Measurements from ENCODE around the gene HIF1A.
"Not testable (repeated sequence)": the region's sequence is repeated elsewhere in the genome, so short reads cannot be mapped to it uniquely, and the experiment has no call there.

HIF1A gene

DNA sequence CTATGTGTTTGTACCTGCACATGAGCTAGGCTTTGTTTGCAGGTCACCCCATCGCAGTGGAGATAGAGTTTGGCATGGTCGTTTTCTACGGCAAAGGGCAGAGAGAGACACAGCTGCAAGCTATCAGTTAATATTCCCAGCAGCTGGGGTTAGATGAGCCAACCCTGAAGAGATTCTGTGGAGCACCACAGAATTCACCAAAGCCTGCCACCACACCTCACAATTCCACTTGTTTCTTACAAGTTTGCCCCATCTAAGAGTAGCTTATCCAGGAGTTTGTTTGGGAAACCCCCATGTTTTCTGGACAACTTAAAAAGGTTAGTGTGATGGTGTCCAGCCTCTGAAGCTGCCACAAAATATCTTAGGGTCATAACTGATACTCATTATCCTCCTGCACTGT lies 20.0 kb upstream of the HIF1A start:
- DNase-seq = no peak

- no peak for DNase-seq
Measured at GRCh38 chr14:61677479-61677878, 17.8 kb upstream of the HIF1A start.

DNA sequence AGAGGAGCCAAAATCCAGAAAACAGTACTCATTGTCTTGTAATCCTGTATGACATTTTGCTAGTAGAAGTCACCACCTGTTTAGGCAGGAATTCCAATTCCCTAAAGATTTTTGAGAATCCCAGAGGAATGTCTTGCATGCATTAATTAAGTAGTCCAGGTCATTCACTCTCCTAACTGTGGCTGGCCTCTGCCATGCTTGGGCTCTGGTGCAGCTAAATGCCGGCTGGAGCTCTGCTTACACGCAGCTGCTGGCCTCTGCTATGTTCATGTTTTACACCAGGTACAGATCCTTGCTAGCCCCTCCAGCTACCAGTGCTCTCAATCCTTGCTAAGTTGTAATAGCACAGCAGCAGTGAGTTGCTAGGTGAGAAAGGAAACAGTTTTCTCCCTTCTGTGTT lies 16.3 kb upstream of the HIF1A start:
- DNase-seq = no peak

DNA sequence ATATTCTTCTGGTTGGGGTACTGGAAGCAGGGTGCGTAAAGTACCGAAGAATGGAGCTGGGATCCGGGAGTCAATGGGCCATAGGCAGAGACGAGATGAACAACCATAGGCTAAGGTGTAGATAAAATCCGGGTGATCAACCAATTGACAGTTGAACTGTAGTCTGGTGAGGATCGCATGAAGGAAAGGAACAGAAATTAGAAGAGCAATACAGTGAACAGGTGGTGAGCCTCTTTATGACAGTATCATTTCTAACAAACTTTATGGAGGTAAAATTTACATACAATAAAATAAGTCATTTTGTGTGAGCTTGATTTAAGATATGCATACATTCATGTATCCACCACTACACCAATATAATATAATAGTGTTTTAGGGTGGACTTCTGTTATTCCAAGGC lies 13.9 kb upstream of the HIF1A start:
- no peak for DNase-seq

GRCh38 chr14:61683108-61683507 lies 12.2 kb upstream of the HIF1A start:
- no peak for DNase-seq

- no peak for DNase-seq
Measured at GRCh38 chr14:61690039-61690438, 5.3 kb upstream of the HIF1A start.

DNA sequence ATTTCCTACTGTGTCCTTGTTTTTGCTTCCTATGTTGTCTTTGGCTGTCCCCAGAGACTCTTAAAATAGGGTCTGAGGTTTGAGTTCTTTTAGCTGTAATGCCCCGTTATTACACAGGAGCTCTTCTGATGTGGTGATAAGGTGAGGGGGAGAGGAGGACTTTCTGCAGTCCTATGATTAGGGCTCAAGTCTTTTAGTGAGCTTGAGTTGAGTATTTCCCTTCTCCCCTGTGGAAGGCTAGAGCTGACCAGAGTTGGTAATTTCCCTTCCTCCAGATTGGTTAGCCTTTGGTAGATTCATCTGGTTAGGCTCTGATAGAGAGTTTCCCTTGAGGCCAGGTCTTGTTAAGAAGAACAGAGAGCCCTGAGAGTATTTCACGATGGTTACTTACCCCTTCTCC lies 4.3 kb upstream of the HIF1A start:
- no peak for DNase-seq

DNA sequence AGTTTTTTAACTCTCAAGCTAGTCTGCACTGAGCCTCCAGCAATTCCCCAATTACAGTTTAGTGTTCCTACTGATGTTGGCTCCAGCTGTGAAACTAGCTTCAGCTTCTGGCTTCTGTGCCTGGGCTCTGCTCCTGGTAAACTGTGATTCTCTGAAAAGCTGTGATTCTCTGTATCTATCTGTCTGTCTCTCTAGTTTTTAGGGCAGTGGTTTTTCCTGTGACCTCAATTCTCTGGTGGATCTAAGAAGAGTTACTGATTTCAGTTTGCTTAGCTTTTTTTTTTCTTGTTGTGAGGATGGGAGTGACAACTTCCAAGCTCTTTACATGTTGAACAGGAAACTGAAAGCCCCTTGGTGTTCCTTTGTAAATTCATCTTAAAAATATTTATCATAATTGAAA lies 3.8 kb upstream of the HIF1A start:
- no peak for DNase-seq

DNA sequence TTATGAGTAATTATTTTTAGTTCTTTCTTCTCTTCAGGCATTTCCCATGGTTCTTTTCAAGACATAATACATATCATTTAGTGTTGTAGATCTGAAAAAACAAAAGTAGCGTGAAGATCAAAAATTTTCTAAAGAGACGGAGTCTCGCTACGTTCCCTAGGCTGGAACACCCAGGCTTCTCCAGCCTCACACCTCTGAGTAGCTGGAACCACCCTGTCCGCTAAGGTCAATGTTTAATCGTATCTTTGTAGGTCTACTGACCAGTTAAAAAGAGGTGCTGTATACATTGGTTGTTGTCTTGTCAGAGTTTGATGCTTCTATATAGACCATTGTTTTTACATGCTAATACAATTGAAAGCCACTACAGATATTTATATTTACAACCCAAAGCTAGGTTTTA lies 1.3 kb upstream of the HIF1A start:
- DNase-seq = no peak

DNA sequence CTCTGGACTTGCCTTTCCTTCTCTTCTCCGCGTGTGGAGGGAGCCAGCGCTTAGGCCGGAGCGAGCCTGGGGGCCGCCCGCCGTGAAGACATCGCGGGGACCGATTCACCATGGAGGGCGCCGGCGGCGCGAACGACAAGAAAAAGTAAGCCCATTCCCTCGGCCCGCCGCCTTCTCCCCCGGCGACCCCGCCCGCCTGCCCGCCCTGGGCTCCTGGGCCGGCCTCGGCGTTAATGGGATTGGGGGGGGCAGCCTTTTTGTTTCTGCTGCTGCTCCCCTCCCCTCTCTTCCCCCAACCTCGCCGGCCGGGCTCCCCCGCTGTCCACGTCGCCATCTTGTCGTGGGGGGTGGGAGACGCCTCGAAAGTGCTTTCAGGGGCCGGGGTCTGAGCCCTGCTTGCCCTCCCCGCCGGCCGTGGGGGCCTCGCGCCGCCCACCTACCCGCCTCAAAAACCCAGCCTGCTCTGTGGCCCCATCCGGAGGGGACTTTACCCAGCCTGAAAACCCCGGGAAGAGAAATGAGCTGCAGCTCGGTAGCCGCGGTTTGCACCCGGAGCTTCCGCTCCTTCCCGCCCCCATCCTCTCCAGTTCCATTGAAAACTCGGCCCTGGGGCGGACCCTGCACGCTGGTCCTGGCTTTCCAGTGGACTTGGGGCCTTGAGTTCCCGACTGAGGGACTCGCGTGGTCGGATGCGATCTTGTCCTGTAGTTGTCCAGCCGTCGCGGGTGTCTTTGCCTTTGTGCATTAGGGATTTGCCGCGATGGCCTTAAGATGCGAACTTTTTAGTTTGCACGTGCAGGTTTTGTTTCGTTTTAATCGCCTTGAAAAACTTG lies 598 bp downstream of the HIF1A start:
- DNase-seq = peak; percentile 67 to 96 (median 93)

GRCh38 chr14:61696753-61697318 lies 1.5 kb downstream of the HIF1A start:
- DNase-seq = peak in 1 of 3 experiments; percentile 48

GRCh38 chr14:61698206-61698980 lies 3.1 kb downstream of the HIF1A start:
- DNase-seq = no peak

GRCh38 chr14:61699027-61699426 lies 3.7 kb downstream of the HIF1A start:
- DNase-seq = no peak

DNA sequence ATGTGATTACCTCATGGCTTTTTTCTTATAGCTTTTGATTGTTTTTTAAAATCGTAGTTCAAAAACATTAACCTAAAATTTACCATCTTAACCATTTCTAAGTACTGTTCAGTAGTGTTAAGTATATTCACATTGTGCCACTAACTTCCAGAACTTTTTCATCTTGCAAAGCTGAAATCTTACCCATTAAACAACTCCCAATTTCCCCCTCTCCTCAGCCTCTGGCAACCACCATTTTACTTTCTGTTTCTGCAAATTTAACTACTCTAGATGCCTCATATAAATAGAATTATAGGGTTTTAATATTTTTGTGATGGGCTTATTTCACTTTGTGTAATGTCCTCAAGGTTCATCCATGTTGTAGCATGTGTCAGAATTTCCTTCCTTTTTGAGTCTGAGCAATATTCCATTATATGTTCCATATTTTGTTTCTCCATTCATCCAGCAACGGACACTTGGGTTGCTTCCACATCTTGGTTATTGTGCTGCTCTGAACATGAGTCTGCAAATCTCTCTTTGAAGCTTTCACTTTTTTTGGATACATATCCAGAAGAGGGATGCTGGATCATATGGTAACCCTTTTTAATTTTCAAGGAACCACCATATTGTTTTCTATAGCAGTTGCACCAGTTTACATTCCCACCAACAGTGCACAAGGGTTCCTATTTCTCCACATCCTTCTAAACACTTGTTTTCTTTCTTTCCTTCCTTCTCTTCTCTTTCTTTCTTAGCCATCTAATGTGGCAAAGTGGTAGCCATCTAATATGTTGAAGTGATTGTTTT lies 5.0 kb downstream of the HIF1A start:
- no peak for DNase-seq

- no peak for DNase-seq
Measured at GRCh38 chr14:61701946-61702345, 6.6 kb downstream of the HIF1A start.

DNA sequence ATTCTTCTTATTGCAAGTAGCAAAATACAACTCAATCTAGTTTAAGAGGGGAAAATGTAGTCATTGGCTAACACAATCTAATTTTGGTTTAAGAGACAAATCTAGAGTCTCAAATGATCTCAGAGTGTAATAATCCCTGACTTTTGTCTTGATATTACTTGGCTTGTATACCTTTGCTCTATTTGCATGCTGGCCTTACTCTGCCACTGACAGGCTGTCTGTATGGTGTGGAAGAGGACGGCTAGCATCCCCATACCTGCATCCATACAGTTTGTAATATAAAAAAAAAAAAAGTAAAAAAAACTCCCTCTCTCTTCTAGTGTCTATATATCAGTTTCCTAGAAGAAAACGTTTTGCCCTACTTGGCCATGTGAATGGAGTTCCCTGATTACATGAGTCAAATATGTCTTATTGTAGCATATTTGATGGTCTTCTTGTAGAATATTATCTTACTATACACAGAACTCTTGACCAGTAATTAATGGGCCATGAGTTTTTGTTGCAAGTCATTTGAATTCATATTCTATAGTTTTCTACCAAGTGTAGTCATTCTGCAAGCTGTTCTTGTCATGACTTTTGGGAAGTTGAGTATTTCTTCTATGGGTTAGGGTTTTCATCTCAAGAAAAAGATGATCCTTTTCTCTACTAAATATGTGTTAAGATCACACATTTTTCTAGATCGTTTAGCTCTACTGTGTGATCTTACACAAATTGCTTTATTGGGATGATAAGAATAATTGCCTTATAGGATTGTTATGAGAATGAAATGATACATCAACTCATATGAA lies 8.2 kb downstream of the HIF1A start:
- DNase-seq = no peak

DNA sequence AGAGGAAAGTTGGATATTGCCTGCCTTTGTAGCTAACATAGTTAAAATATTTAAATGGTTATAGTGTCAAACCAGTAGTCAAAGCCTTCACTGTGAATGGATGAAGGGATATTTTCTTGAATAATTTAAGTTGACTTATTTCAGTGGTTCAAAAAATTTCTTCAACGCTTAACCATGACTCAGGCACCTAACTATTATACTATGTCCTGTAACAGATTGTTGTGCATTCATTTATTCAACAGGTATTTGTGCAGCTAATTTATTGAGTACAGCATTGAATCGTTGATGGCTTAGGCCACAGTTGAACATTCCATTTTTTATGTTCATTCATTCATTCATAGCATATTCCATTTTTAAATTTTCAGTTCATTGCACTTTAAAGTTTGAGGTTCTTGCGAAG lies 9.2 kb downstream of the HIF1A start:
- DNase-seq = no peak

- no peak for DNase-seq
Measured at GRCh38 chr14:61705017-61705416, 9.7 kb downstream of the HIF1A start.

GRCh38 chr14:61706096-61706690 lies 10.9 kb downstream of the HIF1A start:
- DNase-seq = no peak

DNA sequence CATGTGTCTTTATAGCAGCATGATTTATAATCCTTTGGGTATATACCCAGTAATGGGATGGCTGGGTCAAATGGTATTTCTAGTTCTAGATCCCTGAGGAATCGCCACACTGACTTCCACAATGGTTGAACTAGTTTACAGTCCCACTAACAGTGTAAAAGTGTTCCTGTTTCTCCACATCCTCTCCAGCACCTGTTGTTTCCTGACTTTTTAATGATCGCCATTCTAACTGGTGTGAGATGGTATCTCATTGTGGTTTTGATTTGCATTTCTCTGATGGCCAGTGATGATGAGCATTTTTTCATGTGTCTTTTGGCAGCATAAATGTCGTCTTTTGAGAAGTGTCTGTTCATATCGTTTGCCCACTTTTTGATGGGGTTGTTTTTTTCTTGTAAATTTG lies 12.5 kb downstream of the HIF1A start:
- not testable (repeated sequence) for DNase-seq

DNA sequence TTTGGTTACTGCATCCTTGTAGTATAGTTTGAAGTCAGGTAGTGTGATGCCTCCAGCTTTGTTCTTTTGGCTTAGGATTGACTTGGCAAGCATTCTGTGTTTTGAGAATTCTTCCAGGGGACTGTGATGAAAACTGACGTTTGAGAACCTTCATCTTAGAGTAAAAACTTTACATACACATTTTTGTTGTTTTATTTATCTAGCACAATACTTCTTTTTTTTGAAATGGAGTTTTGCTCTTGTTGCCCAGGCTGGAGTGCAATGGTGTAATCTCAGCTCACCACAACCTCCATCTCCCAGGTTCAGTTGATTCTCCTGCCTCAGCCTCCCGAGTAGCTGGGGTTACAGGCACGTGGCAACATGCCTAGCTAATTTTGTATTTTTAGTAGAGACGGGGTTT lies 13.4 kb downstream of the HIF1A start:
- DNase-seq = not testable (repeated sequence)

Measured in NCI-H1417 (cell line).